PC-9 (cell line): ENCODE measurements around the gene UNC5CL.

ENCODE experiments used
- EZH2 ChIP-seq: fragments of 200-600 bp; sonication (generic); IDR thresholded peaks from 2 replicates; pipeline ENCODE4 v1.8.0; 2017; ENCODE audit warnings: antibody characterized with exemption, low read depth
- TF ChIP-seq, protein P1 (sequence below): fragments of 200-600 bp; sonication (generic); conservative IDR thresholded peaks from 2 replicates; pipeline ENCODE4 v1.6.1; 2017; ENCODE audit warnings: mixed run types, antibody characterized with exemption, mild to moderate bottlenecking, moderate library complexity

DNA sequence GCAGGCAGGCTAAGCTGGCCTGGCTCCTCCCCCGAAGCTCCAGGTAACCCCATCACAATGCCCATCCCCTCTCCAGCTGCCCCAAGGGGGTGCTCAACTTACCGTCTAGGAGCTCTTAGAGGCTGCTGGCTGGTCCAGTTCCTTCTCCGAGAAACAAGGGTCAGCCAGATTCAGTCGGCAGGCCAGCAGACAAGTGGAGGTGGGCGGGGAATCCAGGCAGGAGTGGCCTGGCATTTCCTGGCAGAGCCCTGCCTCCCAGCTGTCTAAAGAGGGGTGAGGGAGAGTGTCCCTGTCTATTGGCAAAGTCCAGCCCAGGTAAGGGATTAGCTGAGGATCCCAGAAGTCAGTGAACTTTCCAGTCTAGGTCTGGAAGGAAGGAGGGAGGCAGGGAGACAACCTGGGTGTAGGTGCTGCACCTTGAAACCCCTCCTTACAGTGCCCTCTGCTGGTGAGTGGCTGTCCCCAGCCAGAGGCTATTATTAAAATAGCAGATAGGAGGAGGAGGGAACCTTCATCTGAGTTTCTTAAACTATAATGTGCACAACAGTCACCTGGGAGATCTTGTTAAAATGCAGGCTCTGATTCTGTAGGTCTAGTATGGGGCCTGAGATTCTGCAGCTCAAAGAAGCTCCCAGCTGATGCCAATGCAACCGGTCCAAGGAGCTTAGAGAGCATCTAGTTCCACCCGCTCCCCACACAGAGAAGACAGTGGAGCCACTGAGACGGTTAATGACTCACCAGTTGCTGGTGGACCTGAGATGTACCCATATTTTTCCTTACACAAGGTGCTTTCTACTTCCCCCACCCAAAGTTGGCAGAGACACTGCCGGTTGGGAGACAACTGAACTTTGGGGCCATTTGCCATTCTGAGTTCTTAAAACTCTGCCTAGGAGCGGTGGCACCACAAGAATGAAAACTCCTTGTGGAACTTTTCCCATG, at the start of gene UNC5CL:
- TF ChIP-seq EZH2, result no peak
- TF ChIP-seq, protein P1, sequence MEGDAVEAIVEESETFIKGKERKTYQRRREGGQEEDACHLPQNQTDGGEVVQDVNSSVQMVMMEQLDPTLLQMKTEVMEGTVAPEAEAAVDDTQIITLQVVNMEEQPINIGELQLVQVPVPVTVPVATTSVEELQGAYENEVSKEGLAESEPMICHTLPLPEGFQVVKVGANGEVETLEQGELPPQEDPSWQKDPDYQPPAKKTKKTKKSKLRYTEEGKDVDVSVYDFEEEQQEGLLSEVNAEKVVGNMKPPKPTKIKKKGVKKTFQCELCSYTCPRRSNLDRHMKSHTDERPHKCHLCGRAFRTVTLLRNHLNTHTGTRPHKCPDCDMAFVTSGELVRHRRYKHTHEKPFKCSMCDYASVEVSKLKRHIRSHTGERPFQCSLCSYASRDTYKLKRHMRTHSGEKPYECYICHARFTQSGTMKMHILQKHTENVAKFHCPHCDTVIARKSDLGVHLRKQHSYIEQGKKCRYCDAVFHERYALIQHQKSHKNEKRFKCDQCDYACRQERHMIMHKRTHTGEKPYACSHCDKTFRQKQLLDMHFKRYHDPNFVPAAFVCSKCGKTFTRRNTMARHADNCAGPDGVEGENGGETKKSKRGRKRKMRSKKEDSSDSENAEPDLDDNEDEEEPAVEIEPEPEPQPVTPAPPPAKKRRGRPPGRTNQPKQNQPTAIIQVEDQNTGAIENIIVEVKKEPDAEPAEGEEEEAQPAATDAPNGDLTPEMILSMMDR, result peak; percentile 80
